ENCODE data around the gene UQCRQ. TPM values are rescaled to one million over a fixed set of nuclear protein-coding genes. Genes with fewer than 3 reads are reported as not detected.

The UQCRQ gene
- total and polyA plus RNA-seq, 9 of the 15 experiments (the other 6 are each of a cell fraction or from before 2014, with no cell fraction given): 235 to 2,421 (median 883) TPM

GRCh38 chr5:132840313-132840712, 26.1 kb upstream of the UQCRQ start:
- no TSS peak for BruUV-seq (replicated peaks)
- Histone ChIP-seq H3K9ac (ENCODE audit: insufficient read depth in 1 of 2, low read depth in 2 of 2, low read length in 2 of 2) (no peak overlapping the region), H3K9me1 (ENCODE audit: control insufficient read depth, insufficient read depth, low read length) (no peaks in the 10 kb centered on the region), H4K20me1 (replicated peaks; ENCODE audit: control insufficient read depth, insufficient read depth, low read length) (no peaks in the 10 kb centered on the region), H3K4me2 (ENCODE audit: insufficient read depth, low read length) (no peak overlapping the region), H3K79me2 (ENCODE audit: control insufficient read depth, insufficient read depth, low read length) (no peaks in the 10 kb centered on the region), H3K27me3 (ENCODE audit: control insufficient read depth in 2 of 2, insufficient read depth in 2 of 2, low read length in 2 of 2) (no peaks in the 10 kb centered on the region), H3K4me3 (no peak overlapping the region), H2AFZ (ENCODE audit: low read depth, low read length) (peak overlapping the region; percentile 69), H3K4me1 (replicated peaks in 1 of 2; ENCODE audit: control insufficient read depth in 2 of 2, insufficient read depth in 2 of 2, low read length in 2 of 2) (peaks cover 0 to 19% of the 10 kb centered on the region in 2 experiments; a peak in 3 of 5 replicates), H3K36me3 (ENCODE audit: control insufficient read depth, insufficient read depth, low read length) (no peaks in the 10 kb centered on the region), H3K9me3 (replicated peaks; ENCODE audit: control insufficient read depth, insufficient read depth, low read depth, low read length) (no peaks in the 10 kb centered on the region), H3K27ac (ENCODE audit: extremely low read depth, low read depth, low read length) (no peak overlapping the region)
- ATAC-seq (peak; percentile 52), FAIRE-seq (no peak), DNase-seq (ENCODE audit: extremely low read depth in 1 of 4, low spot score in 3 of 4) (no peak)
- ChIA-PET POLR2A (interaction anchor here (1.4 to 1.6 kb wide), 3 partner anchors 9 to 14 kb away, joined by 3 to 8 read pairs (median 4); partner anchors contain the start of gene SHROOM1), CTCF (ENCODE audit: low intra/inter-chr PET ratio) (no interaction called here)
- WGBS (ENCODE audit: insufficient coverage, low coverage, missing lambda C conversion rate): 10% methylated on average over 3 of the region's 3 CpGs
- TF ChIP-seq CTBP1 (IDR thresholded peaks at IDR 0.05; ENCODE audit: borderline replicate concordance): peak; percentile 51; the same call in 1 of the 2 replicates
- no peak for TF ChIP-seq ZNF696 (CRISPR knock-in tag; conservative IDR thresholded peaks at IDR 0.05)
- no peak for TF ChIP-seq SMARCC2 (IDR thresholded peaks at IDR 0.05; ENCODE audit: low read depth)
- in situ Hi-C loops (cut with MboI): no loop called here
- intact Hi-C loops (cut with micrococcal nuclease): no loop called here

DNA sequence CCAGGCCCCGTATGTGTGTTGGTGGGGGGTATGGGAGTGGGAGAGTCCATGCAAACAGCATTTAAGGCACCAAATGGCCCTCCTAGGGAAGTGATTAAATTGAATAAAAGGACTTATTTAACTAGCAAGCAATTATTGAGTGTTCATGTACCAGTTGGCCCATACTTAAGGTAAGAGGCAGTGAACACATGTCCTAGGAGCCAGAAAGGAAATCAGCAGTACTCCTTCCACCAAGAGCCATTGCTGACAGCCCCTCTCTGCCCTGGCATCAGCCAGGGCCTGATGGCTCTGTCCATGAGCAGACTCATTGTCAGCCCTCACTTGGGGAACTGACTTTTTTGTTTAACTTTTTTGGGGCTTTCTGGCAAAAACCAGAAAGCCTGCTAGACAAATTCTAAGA, 25.5 kb upstream of the UQCRQ start:
- Histone ChIP-seq H3K79me2 (ENCODE audit: control insufficient read depth, insufficient read depth, low read length) (no peaks in the 10 kb centered on the region), H3K4me1 (replicated peaks in 1 of 2; ENCODE audit: control insufficient read depth in 2 of 2, insufficient read depth in 2 of 2, low read length in 2 of 2) (peaks cover 0 to 19% of the 10 kb centered on the region in 2 experiments; a peak in 3 of 5 replicates), H3K9ac (ENCODE audit: insufficient read depth in 1 of 2, low read depth in 2 of 2, low read length in 2 of 2) (no peak overlapping the region), H4K20me1 (replicated peaks; ENCODE audit: control insufficient read depth, insufficient read depth, low read length) (no peaks in the 10 kb centered on the region), H3K9me3 (replicated peaks; ENCODE audit: control insufficient read depth, insufficient read depth, low read depth, low read length) (no peaks in the 10 kb centered on the region), H3K9me1 (ENCODE audit: control insufficient read depth, insufficient read depth, low read length) (no peaks in the 10 kb centered on the region), H3K36me3 (ENCODE audit: control insufficient read depth, insufficient read depth, low read length) (no peaks in the 10 kb centered on the region), H2AFZ (ENCODE audit: low read depth, low read length) (no peak overlapping the region), H3K27me3 (ENCODE audit: control insufficient read depth in 2 of 2, insufficient read depth in 2 of 2, low read length in 2 of 2) (no peaks in the 10 kb centered on the region), H3K4me3 (no peak overlapping the region), H3K4me2 (ENCODE audit: insufficient read depth, low read length) (no peak overlapping the region), H3K27ac (ENCODE audit: extremely low read depth, low read depth, low read length) (no peak overlapping the region)
- ATAC-seq: peak; percentile 12; the same call in 1 of the 3 replicates
- BruUV-seq (replicated peaks): no TSS peak
- CTCF ChIA-PET (ENCODE audit: low intra/inter-chr PET ratio): no interaction called here
- TF ChIP-seq ZNF436 (CRISPR knock-in tag; IDR thresholded peaks at IDR 0.05) (no peak), PHF20 (IDR thresholded peaks at IDR 0.05; ENCODE audit: partially characterized antibody) (no peak)
- POLR2A ChIA-PET: interaction anchor here (1.5 kb wide), 1 partner anchor 13 kb away, joined by 4 read pairs; no protein-coding TSS in a partner anchor
- DNase-seq (ENCODE audit: extremely low read depth in 1 of 4, low spot score in 3 of 4): no peak
- in situ Hi-C loops (cut with MboI) (no loop called here), intact Hi-C loops (cut with micrococcal nuclease) (no loop called here)
- no peak for FAIRE-seq
- WGBS (ENCODE audit: insufficient coverage, low coverage, missing lambda C conversion rate): 47% methylated on average over 1 of the region's 1 CpG
